NCI-H510A treated with DMSO at 0.1 percent for 48 hours (cell line): Measurements from ENCODE around the gene SP3.

Source experiments
- DNase-seq: peaks from one replicate; lab custom pipeline; 2025; lab: John Stamatoyannopoulos, UW

The SP3 gene

GRCh38 chr2:173942861-173943523, 22.2 kb downstream of the SP3 start:
- no peak for DNase-seq

GRCh38 chr2:173941567-173941966, 23.6 kb downstream of the SP3 start:
- DNase-seq: no peak

- DNase-seq: peak; percentile 50
These were observed 24.8 kb downstream of the SP3 start for GRCh38 chr2:173940208-173941020.

DNA sequence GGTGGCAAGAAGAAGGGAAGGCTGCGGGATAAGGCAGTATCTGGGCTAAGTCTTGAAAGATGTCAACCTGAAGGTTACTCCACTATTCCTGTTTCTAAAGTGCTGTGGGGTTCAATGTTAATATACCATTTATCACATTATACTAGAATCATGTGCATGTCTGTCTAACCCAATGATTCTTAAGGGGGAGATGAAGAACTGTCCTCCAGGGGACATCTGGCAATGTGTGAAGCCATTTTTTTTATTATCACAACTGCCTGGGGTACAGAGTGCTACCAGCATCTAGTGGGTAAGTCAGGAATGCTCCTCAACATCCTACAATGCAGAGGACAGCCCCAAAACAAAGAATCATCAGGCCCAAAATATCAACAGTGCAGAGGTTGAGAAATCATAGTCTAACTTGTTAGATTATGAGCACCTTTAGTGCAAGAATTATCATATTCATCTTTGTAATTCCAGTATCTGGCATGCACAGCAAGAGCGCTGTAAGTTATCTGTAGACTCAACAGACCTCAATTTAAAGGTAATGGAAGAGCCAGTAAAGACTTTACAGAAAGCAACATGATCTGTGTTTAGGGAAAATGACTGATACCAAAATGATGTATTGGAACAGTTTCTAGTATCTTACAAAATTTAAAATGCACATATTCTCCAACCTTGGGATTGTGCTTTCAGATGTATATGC, 26.3 kb downstream of the SP3 start:
- no peak for DNase-seq

DNA sequence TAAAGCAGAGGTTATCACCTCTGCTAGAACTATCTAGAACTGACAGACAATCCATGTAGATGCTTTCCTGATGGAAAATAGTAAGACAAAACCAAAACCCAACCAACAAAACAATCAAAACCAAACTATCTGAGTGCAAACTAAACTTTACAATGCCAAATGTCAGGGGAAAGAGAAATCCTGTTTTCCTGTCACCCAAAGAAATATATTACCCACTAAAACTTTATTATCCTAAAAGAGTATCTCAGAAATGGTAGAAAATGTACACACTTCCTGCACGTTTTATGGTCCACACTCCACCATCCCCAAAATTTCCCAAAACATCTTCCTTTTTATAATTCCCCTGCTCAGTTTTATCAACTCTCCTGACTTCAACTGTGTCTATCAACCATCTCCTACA, 29.9 kb downstream of the SP3 start:
- no peak for DNase-seq

DNA sequence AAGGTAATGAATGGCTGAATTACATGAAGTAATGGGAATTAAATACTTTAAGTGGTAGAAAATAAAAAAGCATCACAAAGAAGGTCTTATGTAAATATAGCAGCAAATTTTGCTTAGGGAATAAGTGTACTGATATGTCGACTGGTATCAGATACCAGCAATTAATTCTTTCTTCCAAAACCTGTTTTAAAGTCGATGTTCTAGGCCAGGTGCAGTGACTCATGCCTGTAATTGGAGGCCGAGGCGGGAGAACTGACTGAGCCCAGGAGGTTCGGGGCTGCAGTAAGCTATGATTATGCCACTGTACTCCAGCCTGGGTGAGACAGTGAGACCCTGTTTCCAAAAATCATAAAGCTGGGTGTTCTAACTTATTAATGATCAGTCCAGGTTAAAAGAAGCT, 30.3 kb downstream of the SP3 start:
- DNase-seq: peak; percentile 80

DNA sequence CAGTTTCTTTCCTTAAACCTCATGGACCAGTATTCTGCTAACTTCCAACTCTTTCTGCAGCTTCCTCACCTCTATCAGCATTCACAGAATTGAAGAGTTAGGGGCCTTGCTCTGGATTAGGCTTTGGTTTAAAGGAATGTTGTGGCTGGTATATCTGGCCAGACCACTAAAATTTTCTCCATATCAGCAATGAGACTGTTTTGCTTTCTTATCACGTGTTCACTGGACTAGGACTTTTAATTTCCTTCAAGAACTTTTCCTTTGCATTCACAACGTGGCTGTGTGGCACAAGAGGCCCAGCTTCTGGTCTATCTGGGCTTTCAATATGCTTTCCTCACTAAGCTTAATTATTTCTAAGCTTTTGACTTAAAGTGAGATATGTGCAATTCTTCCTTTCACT, 33.4 kb downstream of the SP3 start:
- DNase-seq: no peak

GRCh38 chr2:173929441-173929840, 35.7 kb downstream of the SP3 start:
- no peak for DNase-seq

DNA sequence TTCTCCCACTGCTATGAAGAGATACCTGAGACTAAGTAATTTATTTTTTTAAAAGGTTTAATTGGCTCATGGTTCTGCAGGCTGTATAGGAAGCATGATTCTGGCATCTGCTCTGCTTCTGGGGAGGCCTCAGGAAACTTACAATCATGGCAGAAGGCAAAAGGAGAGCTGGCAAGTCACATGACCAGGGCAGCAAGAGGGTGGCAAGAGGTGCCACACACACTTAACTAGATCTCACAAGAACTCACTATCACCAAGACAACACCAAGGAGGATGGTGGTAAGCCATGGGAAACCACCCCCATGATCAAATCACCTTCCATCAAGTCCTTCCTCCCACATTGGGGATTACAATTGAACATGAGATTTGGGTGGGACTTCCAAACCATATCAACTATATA, 38.3 kb downstream of the SP3 start:
- no peak for DNase-seq

DNA sequence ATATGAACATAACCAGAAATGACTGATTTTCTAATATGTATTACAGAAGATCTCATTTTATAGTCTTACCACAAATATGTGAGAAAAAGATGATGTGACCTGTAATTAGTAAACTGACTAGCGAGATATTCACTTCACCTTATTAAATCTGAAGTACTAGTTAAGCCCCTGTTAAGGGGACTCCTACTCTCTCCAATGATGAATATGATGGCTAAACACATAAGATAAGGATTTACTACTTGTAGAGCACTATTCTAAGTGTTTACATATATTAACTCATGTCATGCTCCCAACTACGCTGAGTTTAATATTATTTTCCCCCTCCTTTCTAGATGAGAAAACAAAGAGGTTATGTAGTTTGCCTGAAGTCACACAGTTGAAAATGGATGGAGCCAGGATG, 40.9 kb downstream of the SP3 start:
- peak; percentile 74 for DNase-seq

DNA sequence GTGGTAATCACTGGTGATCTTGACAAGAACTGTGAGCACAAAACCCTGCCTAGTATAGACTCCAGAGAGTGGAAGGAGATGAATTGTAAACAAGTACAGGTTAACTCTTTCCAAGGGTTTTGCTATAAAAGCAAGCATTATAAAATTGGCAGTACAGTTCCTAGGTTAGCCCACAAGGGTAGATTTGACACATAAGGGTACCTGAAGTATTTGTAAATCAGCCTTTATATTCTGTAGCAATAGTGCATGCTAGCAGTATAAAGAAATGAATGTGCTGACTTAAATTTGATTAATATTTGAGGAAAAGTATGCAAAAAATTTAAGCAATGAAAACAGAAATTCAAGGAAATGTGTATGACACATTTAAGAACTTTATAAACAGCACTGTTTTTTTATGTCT, 42.4 kb downstream of the SP3 start:
- no peak for DNase-seq

GRCh38 chr2:173922068-173922467, 43.1 kb downstream of the SP3 start:
- DNase-seq: no peak

DNA sequence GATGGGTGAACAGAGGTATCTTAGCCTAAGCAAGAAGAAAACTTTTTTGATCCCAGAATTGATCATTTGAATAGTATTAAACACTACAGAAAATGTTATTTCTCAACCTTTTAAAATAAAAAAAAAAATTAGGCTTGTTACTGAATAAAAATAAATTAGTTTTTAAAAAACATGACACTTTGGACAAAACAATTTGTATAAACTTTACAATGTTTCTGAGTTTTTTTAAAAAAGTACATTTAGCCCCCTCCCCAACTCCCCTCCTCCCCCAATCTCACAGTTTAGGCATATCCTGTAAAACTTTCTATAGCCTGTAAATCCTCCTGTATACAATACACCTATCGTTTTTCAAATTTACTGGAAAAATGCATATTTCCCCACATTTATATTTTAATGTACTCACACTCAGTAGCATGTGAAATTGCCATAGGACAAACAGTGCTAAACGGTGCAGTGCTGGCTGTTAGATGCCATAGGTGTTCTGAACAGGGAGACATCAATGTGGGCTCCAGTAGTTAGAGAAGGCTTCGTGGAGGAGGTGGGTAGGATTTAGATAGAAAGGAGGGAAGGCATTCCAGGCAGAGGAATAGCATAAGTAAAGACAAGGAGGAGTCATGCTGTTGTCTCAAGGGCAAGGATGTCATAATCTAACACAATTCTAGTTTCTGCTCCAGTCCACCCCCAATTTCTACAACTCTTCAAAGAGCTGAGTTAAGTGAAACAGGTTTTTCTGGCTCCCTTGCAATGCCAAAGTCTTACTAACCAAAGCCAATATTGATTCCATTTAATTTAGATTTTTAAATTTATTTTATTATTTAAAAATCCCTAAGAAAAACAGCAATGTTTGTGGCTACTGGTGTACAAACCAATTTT, 50.9 kb downstream of the SP3 start:
- no peak for DNase-seq

DNA sequence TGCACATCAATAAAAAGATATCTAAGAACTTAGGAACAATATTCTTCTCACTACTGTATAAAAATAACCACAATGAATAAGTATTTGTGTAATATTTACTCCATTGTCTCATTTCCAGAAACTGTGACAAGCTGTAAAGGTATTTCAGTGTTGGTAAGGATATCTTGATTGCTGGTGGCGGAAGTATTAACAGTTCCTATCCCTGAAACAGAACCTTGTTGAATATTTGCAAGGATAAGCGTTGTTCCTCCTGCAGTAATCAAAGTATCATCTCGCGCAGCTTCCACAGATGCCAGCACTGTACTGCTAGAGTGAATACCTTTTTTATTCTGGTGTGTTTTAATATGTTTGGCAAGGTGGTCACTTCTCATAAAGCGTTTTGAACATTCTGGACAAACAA, 55.3 kb downstream of the SP3 start:
- DNase-seq: no peak

GRCh38 chr2:173906626-173907025, 58.5 kb downstream of the SP3 start:
- DNase-seq: peak; percentile 59

GRCh38 chr2:173903601-173904394, 61.4 kb downstream of the SP3 start:
- DNase-seq: no peak

- no peak for DNase-seq
These were observed 66.2 kb downstream of the SP3 start for GRCh38 chr2:173898996-173899395.

DNA sequence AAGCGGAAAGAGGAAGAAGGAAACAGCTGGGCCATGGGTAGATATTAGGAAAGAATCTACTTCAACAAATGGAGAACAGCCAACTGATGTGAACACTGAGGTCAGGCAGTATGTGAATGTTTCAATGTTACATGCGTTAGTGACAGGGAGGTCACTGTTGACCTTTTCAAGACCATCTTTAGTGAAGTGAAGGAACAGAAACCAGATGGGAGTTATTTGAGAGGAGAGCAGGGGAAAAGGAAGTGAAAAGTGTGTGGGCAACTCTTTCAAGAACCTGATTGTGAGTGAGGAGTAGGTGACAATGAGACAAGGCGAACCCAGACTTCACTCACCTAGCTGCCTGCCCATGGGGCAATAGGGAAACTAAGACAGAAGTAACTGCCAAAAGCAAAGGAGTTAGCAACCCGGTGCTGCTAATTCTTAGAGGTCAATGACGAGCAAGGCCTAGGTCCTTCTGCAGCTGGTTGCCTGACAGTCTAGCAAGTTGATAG, 67.0 kb downstream of the SP3 start:
- DNase-seq: no peak

DNA sequence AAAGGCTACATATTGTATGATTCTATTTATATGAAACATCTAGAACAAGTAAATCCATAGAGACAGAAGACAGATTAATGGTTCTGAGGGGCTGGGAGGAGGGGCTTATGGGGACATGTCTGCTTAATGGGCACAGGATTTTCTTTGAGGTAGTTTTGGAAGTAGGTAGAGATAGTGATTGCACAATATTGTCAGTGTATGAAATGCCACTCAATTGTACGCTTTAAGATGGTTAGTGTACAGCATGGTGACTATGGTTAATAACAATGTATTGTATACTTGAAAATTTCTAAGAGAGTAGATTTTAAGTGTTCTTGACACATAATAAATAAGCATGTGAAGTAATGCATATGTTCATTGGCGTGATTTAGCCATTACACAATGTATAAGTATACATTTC, 68.4 kb downstream of the SP3 start:
- DNase-seq: no peak

DNA sequence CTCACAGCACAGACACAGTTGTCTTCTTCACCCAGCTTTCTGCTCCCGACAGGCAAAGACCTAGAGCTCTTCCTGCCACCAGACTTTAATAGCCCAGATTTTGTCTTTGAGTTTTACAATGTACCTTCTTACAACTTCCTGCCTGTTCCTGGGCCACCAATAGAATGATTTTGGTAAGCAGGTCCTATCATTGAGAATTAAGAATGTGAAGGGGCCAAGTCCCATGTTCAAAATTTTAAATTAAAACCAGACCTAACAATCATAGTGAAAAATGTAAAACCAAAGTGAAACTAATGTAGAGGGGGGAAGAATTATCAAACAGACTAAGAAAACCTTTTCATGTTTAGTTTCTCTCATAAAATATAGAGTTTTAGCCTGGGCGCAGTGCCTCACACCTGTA, 72.8 kb downstream of the SP3 start:
- DNase-seq: no peak
